ENCODE results near the gene GLOD4. TPM values are rescaled to one million over a fixed set of nuclear protein-coding genes. Genes with fewer than 3 reads are reported as not detected.
"Not testable (repeated sequence)": the region's sequence is repeated elsewhere in the genome, so short reads cannot be mapped to it uniquely, and the experiment has no call there.

The GLOD4 gene
- polyA plus RNA-seq, 1 experiment: 15.8 TPM

DNA sequence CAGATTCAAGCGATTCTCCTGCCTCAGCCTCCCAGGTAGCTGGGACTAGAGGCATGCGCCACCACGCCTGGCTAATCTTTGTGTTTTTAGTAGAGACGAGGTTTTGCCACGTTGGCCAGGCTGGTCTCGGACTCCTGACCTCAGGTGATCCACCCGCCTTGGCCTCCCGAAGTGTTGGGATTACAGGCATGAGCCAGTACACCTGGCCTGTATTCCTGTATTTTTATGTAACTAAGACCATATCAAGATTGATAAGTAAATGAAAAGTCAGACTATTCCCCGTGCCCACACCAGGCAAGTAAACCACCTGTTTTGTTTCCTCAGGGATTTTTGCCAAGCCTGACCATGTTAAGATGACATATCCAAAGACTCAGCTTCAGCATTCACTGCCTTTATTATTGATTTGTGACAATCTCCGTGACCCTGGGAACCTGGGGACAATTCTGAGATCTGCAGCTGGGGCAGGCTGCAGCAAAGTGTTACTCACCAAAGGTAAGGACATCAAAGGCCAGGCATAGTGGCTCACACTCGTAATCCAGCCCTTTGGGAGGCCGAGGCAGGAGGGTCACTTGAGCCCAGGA lies 5.7 kb upstream of the GLOD4 start:
- ChIA-PET POLR2A (no interaction called here), CTCF (interaction anchor here (1.2 to 1.6 kb wide), 3 partner anchors 9 to 193 kb away, joined by 4 to 7 read pairs (median 5); partner anchors contain the start of gene NXN)
- Histone ChIP-seq H3K4me3 (ENCODE audit: low read depth, low read length) (no peak overlapping the region), H3K36me3 (ENCODE audit: control insufficient read depth, insufficient read depth, low read length) (peaks cover 12% of the 10 kb centered on the region), H3K27me3 (ENCODE audit: control insufficient read depth, insufficient read depth, low read length) (no peaks in the 10 kb centered on the region)
- TF ChIP-seq, protein P1, sequence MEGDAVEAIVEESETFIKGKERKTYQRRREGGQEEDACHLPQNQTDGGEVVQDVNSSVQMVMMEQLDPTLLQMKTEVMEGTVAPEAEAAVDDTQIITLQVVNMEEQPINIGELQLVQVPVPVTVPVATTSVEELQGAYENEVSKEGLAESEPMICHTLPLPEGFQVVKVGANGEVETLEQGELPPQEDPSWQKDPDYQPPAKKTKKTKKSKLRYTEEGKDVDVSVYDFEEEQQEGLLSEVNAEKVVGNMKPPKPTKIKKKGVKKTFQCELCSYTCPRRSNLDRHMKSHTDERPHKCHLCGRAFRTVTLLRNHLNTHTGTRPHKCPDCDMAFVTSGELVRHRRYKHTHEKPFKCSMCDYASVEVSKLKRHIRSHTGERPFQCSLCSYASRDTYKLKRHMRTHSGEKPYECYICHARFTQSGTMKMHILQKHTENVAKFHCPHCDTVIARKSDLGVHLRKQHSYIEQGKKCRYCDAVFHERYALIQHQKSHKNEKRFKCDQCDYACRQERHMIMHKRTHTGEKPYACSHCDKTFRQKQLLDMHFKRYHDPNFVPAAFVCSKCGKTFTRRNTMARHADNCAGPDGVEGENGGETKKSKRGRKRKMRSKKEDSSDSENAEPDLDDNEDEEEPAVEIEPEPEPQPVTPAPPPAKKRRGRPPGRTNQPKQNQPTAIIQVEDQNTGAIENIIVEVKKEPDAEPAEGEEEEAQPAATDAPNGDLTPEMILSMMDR (IDR thresholded peaks at IDR 0.05; ENCODE audit: insufficient read depth, low read depth, low read length): no peak
- DNase-seq (ENCODE audit: low read depth): no peak

GRCh38 chr17:785901-786300 lies 3.8 kb upstream of the GLOD4 start:
- CTCF ChIA-PET: interaction anchor here (1.0 to 1.6 kb wide), 3 partner anchors 9 to 195 kb away, joined by 3 to 7 read pairs (median 4); no protein-coding TSS in a partner anchor

DNA sequence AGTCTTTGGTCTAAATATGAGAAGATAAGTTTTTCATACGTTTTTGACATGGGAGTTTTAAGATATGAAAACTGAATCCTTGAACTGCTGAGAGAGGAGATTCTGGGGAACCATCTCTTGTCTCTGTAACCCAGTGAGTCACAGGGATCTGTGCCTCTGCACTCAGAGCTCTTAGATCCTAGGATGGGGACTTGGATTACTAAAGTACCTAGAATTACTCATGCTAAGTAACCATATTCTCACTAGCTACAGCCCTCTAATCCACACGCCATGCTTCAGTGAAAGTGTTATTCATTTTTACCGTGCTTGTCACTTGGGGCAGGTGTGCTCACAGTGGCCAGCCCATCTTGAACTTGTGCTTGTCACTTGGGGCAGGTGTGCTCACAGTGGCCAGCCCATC lies 2.1 kb upstream of the GLOD4 start:
- Histone ChIP-seq H3K36me3 (ENCODE audit: control insufficient read depth, insufficient read depth, low read length) (peaks cover 8% of the 10 kb centered on the region), H3K27me3 (ENCODE audit: control insufficient read depth, insufficient read depth, low read length) (no peaks in the 10 kb centered on the region), H3K4me3 (ENCODE audit: low read depth, low read length) (no peak overlapping the region)
- TF ChIP-seq, protein P1 (IDR thresholded peaks at IDR 0.05; ENCODE audit: insufficient read depth, low read depth, low read length): no peak
- ChIA-PET CTCF (no interaction called here), POLR2A (no interaction called here)
- DNase-seq (ENCODE audit: low read depth): no peak

More at GRCh38 chr17:785901-786300, 3.8 kb upstream of the GLOD4 start:
- H3K4me3 ChIP-seq (ENCODE audit: low read depth, low read length); POLR2A ChIA-PET; DNase-seq (ENCODE audit: low read depth); H3K27me3 ChIP-seq (ENCODE audit: control insufficient read depth, insufficient read depth, low read length): not testable (repeated sequence)
- peaks cover 11% of the 10 kb centered on the region for H3K36me3 ChIP-seq (ENCODE audit: control insufficient read depth, insufficient read depth, low read length)

DNA sequence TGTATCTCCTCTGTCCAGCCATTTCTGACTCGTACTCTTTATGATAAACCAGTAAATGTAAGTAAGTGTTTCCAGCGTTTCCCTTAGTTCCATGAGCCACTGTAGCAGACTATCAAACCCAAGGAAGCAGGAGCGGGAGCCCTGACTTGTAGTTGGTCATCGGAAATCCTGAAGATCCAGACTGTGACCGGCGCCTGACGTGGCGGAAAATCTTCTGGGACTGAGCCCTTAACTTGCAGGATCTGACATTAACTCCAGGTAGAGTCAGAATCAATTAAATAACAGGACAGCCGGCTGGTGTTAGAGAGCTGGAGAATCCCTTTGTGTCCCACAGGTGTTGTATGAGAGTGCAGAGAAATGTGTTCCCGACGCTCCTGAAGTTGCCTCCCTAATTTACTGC lies 4.0 kb downstream of the GLOD4 start:
- no peaks in the 10 kb centered on the region for H3K27me3 ChIP-seq (ENCODE audit: control insufficient read depth, insufficient read depth, low read length)

DNA sequence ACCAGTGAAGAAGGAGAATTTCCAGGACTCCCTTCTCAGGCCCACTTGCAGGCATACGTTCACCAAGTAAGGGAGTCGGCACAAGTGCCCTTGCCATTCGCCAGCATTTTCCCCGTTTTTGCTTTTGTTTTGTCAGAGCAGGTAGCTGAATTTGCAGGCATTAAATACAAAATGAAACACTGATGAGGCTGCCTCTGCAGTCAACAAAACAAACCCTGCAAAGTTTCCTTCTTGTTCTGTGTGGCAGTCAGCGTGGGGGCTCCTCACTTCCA lies 7.8 kb downstream of the GLOD4 start:
- ChIA-PET CTCF (interaction anchor here (1.1 to 1.2 kb wide), 2 partner anchors 9 to 223 kb away, joined by 3 read pairs; partner anchors contain the start of gene TIMM22), POLR2A (no interaction called here)
- Histone ChIP-seq H3K4me3 (ENCODE audit: low read depth, low read length) (no peak overlapping the region), H3K36me3 (ENCODE audit: control insufficient read depth, insufficient read depth, low read length) (peaks cover 21% of the 10 kb centered on the region), H3K27me3 (ENCODE audit: control insufficient read depth, insufficient read depth, low read length) (no peaks in the 10 kb centered on the region)
- TF ChIP-seq, protein P1 (IDR thresholded peaks at IDR 0.05; ENCODE audit: insufficient read depth, low read depth, low read length): no peak
- DNase-seq (ENCODE audit: low read depth): no peak

More for the DNA sequence above, 4.0 kb downstream of the GLOD4 start:
- Histone ChIP-seq H3K36me3 (ENCODE audit: control insufficient read depth, insufficient read depth, low read length) (peaks cover 16% of the 10 kb centered on the region), H3K4me3 (ENCODE audit: low read depth, low read length) (no peak overlapping the region)
- TF ChIP-seq, protein P1 (IDR thresholded peaks at IDR 0.05; ENCODE audit: insufficient read depth, low read depth, low read length): no peak
- DNase-seq (ENCODE audit: low read depth): no peak
- ChIA-PET POLR2A (no interaction called here), CTCF (interaction anchor here (0.7 to 2.1 kb wide), 3 partner anchors 202 to 304 kb away, joined by 4 to 5 read pairs (median 4); partner anchors contain the start of genes NXN and TIMM22)
